ENCODE data around the gene NOP58. TPM values are rescaled to one million over a fixed set of nuclear protein-coding genes. Genes with fewer than 3 reads are reported as not detected.

NOP58 gene
- total and polyA plus RNA-seq, 2 of the 8 experiments (the other 6 are each of a cell fraction or from before 2014, with no cell fraction given), result 41.5 to 133 TPM

DNA sequence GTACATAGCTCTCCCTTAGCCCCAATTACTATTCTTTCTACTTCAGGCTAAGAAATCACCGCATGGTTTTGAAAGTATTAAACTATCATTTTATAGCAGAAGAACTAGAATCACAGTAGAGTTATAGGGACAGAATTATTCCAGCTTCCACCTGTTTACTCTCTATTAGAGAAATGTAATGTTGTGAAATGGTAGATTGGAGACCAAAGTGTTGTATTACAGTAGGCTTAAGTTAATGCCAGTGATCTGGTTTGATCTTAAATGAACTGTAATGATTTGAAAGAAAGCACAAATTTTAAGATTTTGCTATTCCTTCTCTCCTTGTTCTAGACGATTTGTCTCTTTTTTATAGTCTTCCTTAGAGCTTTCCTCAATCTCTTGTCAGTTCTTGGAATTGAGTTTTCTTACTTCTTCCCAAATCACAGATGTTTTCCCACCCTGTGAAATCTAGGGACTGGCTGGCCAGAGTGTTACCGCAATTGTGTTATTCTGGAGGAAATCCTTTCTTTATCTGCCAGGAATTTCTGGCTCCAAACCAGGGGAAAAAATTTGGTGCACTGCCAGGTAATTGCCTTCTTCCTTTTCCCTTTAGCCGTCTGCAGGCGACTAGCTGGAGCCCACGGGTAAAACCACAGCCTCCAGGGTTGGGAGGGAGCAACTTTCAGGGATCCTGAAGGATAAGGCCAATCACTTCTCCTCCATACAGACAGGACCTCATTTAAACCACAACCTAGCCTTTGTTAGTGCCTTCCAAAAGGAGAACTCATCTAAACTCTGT lies 51.7 kb downstream of the NOP58 start:
- Histone ChIP-seq H3K23ac (ENCODE audit: insufficient read length) (no peak overlapping the region), H3K9ac (replicated peaks in 1 of 4; ENCODE audit: extremely low read depth in 1 of 4, low read depth in 3 of 4, low read length in 3 of 4) (peak overlapping the region in 1 of 4 experiments; percentile 18; a peak in 1 of 7 replicates), H2BK15ac (ENCODE audit: low read length) (no peak overlapping the region), H3K4me1 (replicated peaks in 1 of 4; ENCODE audit: control insufficient read depth in 3 of 4, insufficient read depth in 4 of 4, low read length in 3 of 4) (no peaks in the 10 kb centered on the region), H4K20me1 (replicated peaks in 1 of 2; ENCODE audit: control insufficient read depth in 1 of 2, insufficient read depth in 2 of 2, low read length in 2 of 2) (no peaks in the 10 kb centered on the region), H4K8ac (ENCODE audit: extremely low read depth, insufficient read depth, low read length) (no peak overlapping the region), H4K91ac (replicated peaks; ENCODE audit: insufficient read length, low read length) (no peak overlapping the region), H2AK5ac (ENCODE audit: low read depth, low read length) (no peak overlapping the region), H3K79me1 (ENCODE audit: low read depth, low read length) (no peaks in the 10 kb centered on the region), H2BK120ac (replicated peaks; ENCODE audit: low read depth, low read length) (no peak overlapping the region), H2AFZ (ENCODE audit: low read length) (no peak overlapping the region), H3K4me3 (ENCODE audit: extremely low read depth in 1 of 4, insufficient read depth in 2 of 4, low read depth in 3 of 4, low read length in 4 of 4) (no peak overlapping the region), H3K18ac (ENCODE audit: extremely low read depth, low read length) (no peak overlapping the region), H2BK20ac (ENCODE audit: low read length) (no peak overlapping the region), H3K27me3 (replicated peaks in 1 of 4; ENCODE audit: control insufficient read depth in 3 of 4, extremely low read depth in 1 of 4, insufficient read depth in 3 of 4, low read length in 3 of 4) (no peaks in the 10 kb centered on the region), H2BK12ac (ENCODE audit: low read depth, low read length) (peak overlapping the region; percentile 27; the same call in 1 of the 2 replicates), H3K23me2 (ENCODE audit: low read depth, low read length) (no peaks in the 10 kb centered on the region), H3K4ac (replicated peaks; ENCODE audit: insufficient read length, low read depth, low read length) (no peak overlapping the region), H3K9me3 (ENCODE audit: insufficient read depth in 2 of 2, low read depth in 1 of 2, low read length in 1 of 2) (no peaks in the 10 kb centered on the region), H4K5ac (ENCODE audit: insufficient read length, low read depth, low read length) (no peak overlapping the region), H3K4me2 (ENCODE audit: insufficient read depth in 1 of 2, low read depth in 2 of 2, low read length in 2 of 2) (no peak overlapping the region), H3K14ac (ENCODE audit: insufficient read length) (no peak overlapping the region), H3K27ac (ENCODE audit: low read depth, low read length) (no peak overlapping the region), H3K56ac (replicated peaks; ENCODE audit: insufficient read length, low read depth, low read length) (no peak overlapping the region), H3K79me2 (ENCODE audit: control insufficient read depth in 1 of 2, insufficient read depth in 2 of 2, low read length in 2 of 2) (no peaks in the 10 kb centered on the region), H2BK5ac (ENCODE audit: low read depth, low read length) (no peak overlapping the region; the same call in 1 of the 2 replicates), H3K36me3 (ENCODE audit: control insufficient read depth in 2 of 4, insufficient read depth in 4 of 4, low read length in 3 of 4) (no peaks in the 10 kb centered on the region)
- DNase-seq (ENCODE audit: low read depth in 1 of 2, low spot score in 2 of 2) (no peak), FAIRE-seq (no peak)
- WGBS, 2 experiments (ENCODE audit: extremely low coverage in 1 of 2, insufficient coverage in 1 of 2, insufficient read length in 1 of 2, insufficient replicate concordance in 2 of 2, low coverage in 1 of 2, low lambda C conversion rate in 2 of 2, missing lambda C conversion rate in 1 of 2), result 82% methylated on average over 6 of the region's 6 CpGs; no CpG with 5 or more reads in 1 of the 2 experiments
- ChIA-PET CTCF (ENCODE audit: partially characterized antibody) (interaction anchor here (0.5 to 1.9 kb wide), 3 partner anchors 12 to 44 kb away, joined by 3 to 6 read pairs (median 5); no protein-coding TSS in a partner anchor), POLR2A (ENCODE audit: partially characterized antibody) (interaction anchor here (0.6 to 1.3 kb wide), 4 partner anchors 10 to 367 kb away, joined by 3 to 5 read pairs (median 4); no protein-coding TSS in a partner anchor)
- TF ChIP-seq FOSL1 (IDR thresholded peaks at IDR 0.05; ENCODE audit: insufficient read depth, low read depth, low read length) (no peak), EP300 (IDR thresholded peaks at IDR 0.05; ENCODE audit: borderline replicate concordance in 1 of 2, low read depth in 2 of 2, low read length in 2 of 2) (no peak), HDAC2 (IDR thresholded peaks at IDR 0.05; ENCODE audit: borderline replicate concordance in 1 of 2, low read depth in 2 of 2, low read length in 2 of 2) (no peak), RXRA (IDR thresholded peaks at IDR 0.05; ENCODE audit: insufficient read depth, low read depth, low read length) (no peak), RNF2 (IDR thresholded peaks at IDR 0.05; ENCODE audit: borderline replicate concordance, low read depth, low read length, missing control alignments, poor library complexity, severe bottlenecking) (no peak), EZH2 (IDR thresholded peaks at IDR 0.05; ENCODE audit: low read depth, low read length, severe bottlenecking) (no peak), RAD21 (IDR thresholded peaks at IDR 0.05 in 1 of 2, conservative IDR thresholded peaks at IDR 0.05 in 1 of 2; ENCODE audit: low read depth in 2 of 2, low read length in 2 of 2) (no peak), NRF1 (IDR thresholded peaks at IDR 0.05; ENCODE audit: low read depth, low read length) (no peak), POU5F1 (IDR thresholded peaks at IDR 0.05; ENCODE audit: low read depth, low read length) (no peak), SAP30 (IDR thresholded peaks at IDR 0.05; ENCODE audit: insufficient read depth, insufficient replicate concordance, low read length) (no peak)

All from H1 (cell line).